22Rv1 (cell line): ENCODE results near the gene ZBTB44.
"Not testable (repeated sequence)": the region's sequence is repeated elsewhere in the genome, so short reads cannot be mapped to it uniquely, and the experiment has no call there.

ENCODE experiments used
- CTCF ChIP-seq: fragments of 450-650 bp; IDR thresholded peaks from 2 replicates; pipeline ENCODE4 v1.5.1; 2017; ENCODE audit warnings: mild to moderate bottlenecking
- ZFX ChIP-seq: fragments of 450-650 bp; IDR thresholded peaks from 2 replicates; pipeline ENCODE4 v1.6.1; 2017; ENCODE audit warnings: antibody characterized with exemption, borderline replicate concordance

DNA sequence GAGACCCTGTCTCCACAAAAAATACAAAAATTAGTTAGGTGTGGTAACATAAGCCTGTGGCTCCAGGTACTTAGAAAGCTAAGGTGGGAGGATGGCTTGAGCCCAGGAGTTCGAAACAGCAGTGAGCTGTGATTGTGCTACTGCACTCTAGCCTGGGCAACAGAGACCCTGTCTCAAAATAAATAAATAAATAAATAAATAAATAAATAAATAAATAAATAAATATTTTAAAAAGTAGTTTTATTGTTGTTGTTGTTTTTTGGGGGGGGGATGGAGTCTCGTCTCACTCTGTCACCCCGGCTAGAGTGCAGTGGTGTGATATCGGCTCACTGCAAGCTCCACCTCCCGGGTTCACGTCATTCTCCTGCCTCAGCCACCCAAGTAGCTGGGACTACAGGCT is 33.4 kb downstream of the ZBTB44 start:
- not testable (repeated sequence) for TF ChIP-seq CTCF, ZFX
